DOHH2 (cell line): Measurements from ENCODE around the gene ZDHHC24.

Experiments used
- CTCF ChIP-seq: fragments of 200-600 bp; sonication (generic); IDR thresholded peaks from one replicate; pipeline ENCODE4 v1.5.1; 2014; ENCODE audit warnings: antibody characterized with exemption, mild to moderate bottlenecking, low read depth, low read length; ENCODE audit not compliant: poor library complexity, severe bottlenecking
- EZH2phosphoT487 ChIP-seq: fragments of 200-600 bp; sonication (generic); IDR thresholded peaks from 2 replicates; pipeline ENCODE4 v1.6.1; 2017; ENCODE audit warnings: borderline replicate concordance, mild to moderate bottlenecking, antibody characterized with exemption, low read length, moderate library complexity, mixed read lengths

- TF ChIP-seq CTCF (no peak), EZH2phosphoT487 (no peak)
These were observed 72.0 kb downstream of the ZDHHC24 start for GRCh38 chr11:66473608-66474515.
